PC-9 (cell line): ENCODE data around the gene PPP2R2B. TPM values are rescaled to one million over a fixed set of nuclear protein-coding genes. Genes with fewer than 3 reads are reported as not detected.

ENCODE experiments used
- BruUV-seq: library from RNA; stranded (reverse); fragments of 400-500 nt; replicated peaks from 2 replicates; lab custom pipeline; 2021; lab: Mats Ljungman, UMichigan
- CTCF ChIA-PET: fragments of 300-600 bp; sonication (Branson Sonifier 250); formaldehyde crosslinking; loops from one replicate; lab custom pipeline; 2022; ENCODE audit warnings: antibody characterized with exemption; lab: Charles Lee
- POLR2A ChIA-PET: fragments of 300-600 bp; sonication (Branson Sonifier 250); formaldehyde crosslinking; loops from one replicate; lab custom pipeline; 2022; ENCODE audit warnings: antibody characterized with exemption; ENCODE audit not compliant: unreplicated experiment; lab: Charles Lee
- DNase-seq, 2 experiments: peaks; one replicate each; pipeline versions ENCODE4 v3.0.0 to v3.0.0-alpha.2; 2015 to 2022; ENCODE audit warnings: mixed read lengths in 1 of 2
- H2AFZ ChIP-seq: fragments of 200-600 bp; sonication (generic); 2 replicates; pipeline ENCODE4 v1.8.1; 2017; ENCODE audit warnings: antibody characterized with exemption
- H3F3A ChIP-seq: fragments of 200-600 bp; sonication (generic); 2 replicates; pipeline ENCODE4 v1.8.1; 2017; ENCODE audit warnings: antibody characterized with exemption, mild to moderate bottlenecking, low read depth; ENCODE audit not compliant: insufficient read depth
- H3K27ac ChIP-seq: fragments of 200-600 bp; sonication (generic); 2 replicates; pipeline ENCODE4 v1.6.1; 2016; ENCODE audit warnings: mixed run types
- H3K27me3 ChIP-seq: fragments of 200-600 bp; sonication (generic); 2 replicates; pipeline ENCODE4 v1.6.1; 2016; ENCODE audit warnings: low read depth, mixed run types; ENCODE audit not compliant: insufficient read depth
- H3K36me3 ChIP-seq: fragments of 200-600 bp; sonication (generic); 2 replicates; pipeline ENCODE4 v1.6.1; 2016; ENCODE audit warnings: low read depth, mixed run types
- H3K4me1 ChIP-seq: fragments of 200-600 bp; sonication (generic); replicated peaks from 2 replicates; pipeline ENCODE4 v1.6.1; 2016; ENCODE audit warnings: mixed run types; ENCODE audit not compliant: insufficient read depth
- H3K4me2 ChIP-seq: fragments of 200-600 bp; sonication (generic); 2 replicates; pipeline ENCODE4 v1.6.1; 2017; ENCODE audit warnings: mixed run types
- H3K4me3 ChIP-seq: fragments of 200-600 bp; sonication (generic); 2 replicates; pipeline ENCODE4 v1.6.1; 2016; ENCODE audit warnings: mixed run types
- H3K79me2 ChIP-seq: fragments of 200-600 bp; sonication (generic); 2 replicates; pipeline ENCODE4 v1.6.1; 2017; ENCODE audit warnings: low read depth, mixed run types
- H3K9me2 ChIP-seq: fragments of 200-600 bp; sonication (generic); 2 replicates; pipeline ENCODE4 v1.8.1; 2017; ENCODE audit warnings: mild to moderate bottlenecking; ENCODE audit not compliant: insufficient read depth
- H3K9me3 ChIP-seq: fragments of 200-600 bp; sonication (generic); 2 replicates; pipeline ENCODE4 v1.8.1; 2016; ENCODE audit warnings: low read depth; ENCODE audit not compliant: insufficient read depth
- H4K20me1 ChIP-seq: fragments of 200-600 bp; sonication (generic); 2 replicates; pipeline ENCODE4 v1.8.1; 2017; ENCODE audit not compliant: insufficient read depth
- CTCF ChIP-seq: fragments of 200-600 bp; sonication (generic); conservative IDR thresholded peaks from 2 replicates; pipeline ENCODE4 v1.6.1; 2017; ENCODE audit warnings: mixed run types, antibody characterized with exemption, mild to moderate bottlenecking, moderate library complexity
- EZH2 ChIP-seq: fragments of 200-600 bp; sonication (generic); IDR thresholded peaks from 2 replicates; pipeline ENCODE4 v1.8.0; 2017; ENCODE audit warnings: antibody characterized with exemption, low read depth
- intact Hi-C: fragments of 100-400 bp; cut with micrococcal nuclease; formaldehyde crosslinking; loops from one replicate; pipeline ENCODE4 v1.10.0; 2022; ENCODE audit not compliant: unreplicated experiment
- total RNA-seq: library from RNA; stranded (reverse); gene quantifications from 2 replicates; pipeline ENCODE4 v1.2.3, GENCODE V29; 2021

Gene PPP2R2B
- total RNA-seq, 1 experiment from 2014 or later, result not detected

- POLR2A ChIA-PET, result no interaction called here
- Histone ChIP-seq H2AFZ (no peak overlapping the region), H4K20me1 (no peaks in the 10 kb centered on the region), H3K4me3 (no peak overlapping the region), H3K27ac (no peak overlapping the region), H3K9me2 (no peaks in the 10 kb centered on the region), H3K4me2 (no peak overlapping the region), H3K79me2 (no peaks in the 10 kb centered on the region), H3K4me1 (no peaks in the 10 kb centered on the region), H3K27me3 (no peaks in the 10 kb centered on the region), H3K36me3 (no peaks in the 10 kb centered on the region), H3F3A (no peaks in the 10 kb centered on the region), H3K9me3 (no peaks in the 10 kb centered on the region)
- BruUV-seq, result no TSS peak
- no peak for TF ChIP-seq EZH2
- no peak for TF ChIP-seq CTCF
- CTCF ChIA-PET, result no interaction called here
- DNase-seq, result no peak
- intact Hi-C loops, result no loop called here
These were observed 45.4 kb downstream of the PPP2R2B start for GRCh38 chr5:146832985-146833732.

- Histone ChIP-seq H3K36me3 (no peaks in the 10 kb centered on the region), H3K9me3 (no peaks in the 10 kb centered on the region), H3K79me2 (no peaks in the 10 kb centered on the region), H3F3A (no peaks in the 10 kb centered on the region), H2AFZ (no peak overlapping the region), H3K27ac (no peak overlapping the region), H4K20me1 (no peaks in the 10 kb centered on the region), H3K4me2 (no peak overlapping the region), H3K27me3 (no peaks in the 10 kb centered on the region), H3K4me3 (no peak overlapping the region), H3K4me1 (no peaks in the 10 kb centered on the region), H3K9me2 (no peaks in the 10 kb centered on the region)
- CTCF ChIA-PET, result no interaction called here
- BruUV-seq, result no TSS peak
- no peak for DNase-seq
- POLR2A ChIA-PET, result no interaction called here
- intact Hi-C loops, result no loop called here
- TF ChIP-seq CTCF, result no peak
- no peak for TF ChIP-seq EZH2
These were observed 50.2 kb downstream of the PPP2R2B start for GRCh38 chr5:146828385-146828784.

GRCh38 chr5:146827901-146828300 is 50.7 kb downstream of the PPP2R2B start:
- H2AFZ ChIP-seq, result no peak overlapping the region
- no peaks in the 10 kb centered on the region for H3F3A ChIP-seq
- H3K27ac ChIP-seq, result no peak overlapping the region
- TF ChIP-seq CTCF, result no peak
- no peak for TF ChIP-seq EZH2
- intact Hi-C loops, result no loop called here
- no peaks in the 10 kb centered on the region for H3K9me3 ChIP-seq
- no peaks in the 10 kb centered on the region for H3K27me3 ChIP-seq
- DNase-seq, result no peak
- no peaks in the 10 kb centered on the region for H3K9me2 ChIP-seq
- H3K4me2 ChIP-seq, result no peak overlapping the region
- no peak overlapping the region for H3K4me3 ChIP-seq
- no peaks in the 10 kb centered on the region for H3K36me3 ChIP-seq
- ChIA-PET POLR2A (no interaction called here), CTCF (no interaction called here)
- BruUV-seq, result no TSS peak
- H4K20me1 ChIP-seq, result no peaks in the 10 kb centered on the region
- H3K79me2 ChIP-seq, result no peaks in the 10 kb centered on the region
- H3K4me1 ChIP-seq, result no peaks in the 10 kb centered on the region
